Renal cortex interstitium (tissue), 11 donors: Measurements from ENCODE around the gene AP5Z1. TPM values are rescaled to one million over a fixed set of nuclear protein-coding genes. Genes with fewer than 3 reads are reported as not detected.

Source experiments
- DNase-seq, 11 donors: peaks; one replicate each; pipeline ENCODE4 v3.0.0-alpha.2; 2013; ENCODE audit warnings: low read depth in 9 of 11, low spot score in 4 of 11; ENCODE audit errors: extremely low read depth in 1 of 11
- polyA plus RNA-seq, 3 donors: library from polyadenylated mRNA; unstranded; fragments of 120-200 nt; gene quantifications; one replicate each; pipeline ENCODE4 v1.2.1, GENCODE V29; 2013; ENCODE audit not compliant: insufficient read length in 3 of 3

AP5Z1 gene
- polyA plus RNA-seq, 3 donors: 14.9 to 31.4 (median 26.5) TPM

- no peak for DNase-seq
Measured at GRCh38 chr7:4809091-4809591, 33.7 kb downstream of the AP5Z1 start.

- DNase-seq: no peak
Measured at GRCh38 chr7:4809666-4810065, 34.2 kb downstream of the AP5Z1 start.

DNA sequence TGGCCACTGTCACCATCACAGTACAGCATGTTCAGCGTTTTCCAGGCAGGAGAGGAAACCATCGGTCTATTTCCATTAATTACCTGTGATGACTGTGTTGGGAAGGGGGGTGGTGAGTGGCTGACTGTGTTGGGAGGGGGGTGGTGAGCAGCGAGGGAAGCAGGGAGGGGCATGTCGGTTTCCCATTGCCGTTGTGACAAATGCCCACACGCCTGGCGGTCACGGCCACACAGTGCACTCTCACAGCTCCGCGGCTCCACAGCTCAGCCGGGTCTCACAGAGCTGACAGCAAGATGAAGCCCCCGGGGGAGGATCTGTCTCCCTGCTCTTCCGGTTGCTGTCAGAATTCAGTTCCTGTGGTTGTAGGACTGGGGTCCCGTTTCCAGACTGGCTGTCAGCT, 39.0 kb downstream of the AP5Z1 start:
- no peak for DNase-seq

- no peak for DNase-seq
Measured at GRCh38 chr7:4815121-4815520, 39.7 kb downstream of the AP5Z1 start.

GRCh38 chr7:4815609-4816418, 40.4 kb downstream of the AP5Z1 start:
- DNase-seq: no peak

GRCh38 chr7:4816419-4817080, 41.1 kb downstream of the AP5Z1 start:
- DNase-seq: no peak

- no peak for DNase-seq
Measured at GRCh38 chr7:4817178-4817901, 41.9 kb downstream of the AP5Z1 start.

DNA sequence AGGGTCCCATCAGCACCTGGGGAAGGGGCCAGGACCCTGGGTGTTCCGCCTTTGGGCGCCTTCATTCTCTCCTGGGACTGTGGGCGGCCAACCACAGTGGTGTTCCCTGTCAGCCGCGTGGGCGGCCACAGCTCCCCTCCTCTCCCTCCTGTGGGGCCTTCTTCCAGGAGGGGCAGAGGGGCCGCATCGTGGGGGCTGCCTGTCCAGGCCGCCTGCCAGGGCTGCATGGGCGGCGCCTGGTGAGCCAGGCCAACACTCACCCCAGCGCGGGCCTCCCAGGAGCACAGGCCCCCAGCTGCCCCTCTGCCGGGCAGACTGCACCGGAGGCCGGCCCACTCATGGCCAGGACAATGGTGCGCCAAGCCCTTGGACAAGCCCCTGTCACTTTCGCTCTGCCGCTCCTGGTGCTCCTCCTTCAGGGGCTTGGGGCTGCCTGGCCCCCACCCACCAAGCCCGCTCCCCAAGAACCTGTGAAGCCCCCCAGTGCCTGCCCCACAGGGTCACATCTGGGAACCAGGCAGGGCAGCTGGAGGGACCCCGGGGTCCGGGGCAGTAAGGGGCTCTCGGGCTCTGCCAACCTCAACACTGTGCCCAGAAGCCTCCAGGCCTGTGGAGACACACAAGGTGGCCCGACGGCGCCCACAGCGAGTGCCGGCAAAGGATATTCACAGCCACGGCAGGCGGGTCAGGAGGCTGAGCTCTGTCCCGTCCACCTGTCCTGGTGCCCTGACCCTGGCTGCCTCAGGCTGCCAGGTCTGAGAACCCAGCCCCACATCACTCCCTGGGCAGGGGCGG, 42.8 kb downstream of the AP5Z1 start:
- DNase-seq: no peak

DNA sequence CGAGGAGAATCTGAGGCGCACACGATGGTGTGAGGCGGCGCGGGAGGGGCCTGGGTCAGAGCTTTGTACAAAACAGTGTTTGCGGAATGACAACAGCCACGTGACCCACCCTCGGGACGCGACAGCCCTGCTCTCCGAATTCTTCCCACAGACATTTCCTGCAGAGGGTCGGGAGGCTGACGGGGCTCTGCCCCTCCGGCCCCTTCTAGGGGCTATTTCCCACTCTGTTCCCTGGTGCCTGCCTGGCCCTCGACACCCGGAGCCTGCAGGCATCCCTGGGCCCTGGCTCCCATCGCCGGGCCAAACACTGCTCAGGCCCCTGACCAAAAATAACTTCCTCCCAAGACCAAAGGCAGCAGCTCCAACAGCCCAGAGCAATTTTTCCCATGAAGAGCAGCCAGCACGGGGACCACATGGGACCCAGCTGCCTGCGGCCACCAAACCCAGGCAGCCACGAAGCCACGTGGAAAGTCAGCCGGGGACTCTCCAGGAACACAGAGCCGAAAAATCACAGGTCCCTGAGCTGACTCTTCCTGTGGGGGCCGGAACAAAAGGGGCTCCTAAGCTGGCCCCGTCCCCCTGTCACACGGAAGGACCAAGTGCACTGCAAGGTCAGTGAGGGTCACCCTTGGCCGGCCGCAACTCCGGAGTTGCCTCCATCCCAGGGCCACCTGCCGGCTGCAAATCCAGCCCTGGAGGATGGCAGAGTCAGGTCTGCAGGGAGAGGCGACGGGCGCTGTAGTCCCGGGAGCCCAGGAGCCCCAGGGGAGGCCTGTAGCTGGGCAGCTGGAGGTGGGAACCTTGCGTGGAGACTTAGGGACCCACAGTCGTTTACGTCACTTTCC, 44.4 kb downstream of the AP5Z1 start:
- DNase-seq: no peak

DNA sequence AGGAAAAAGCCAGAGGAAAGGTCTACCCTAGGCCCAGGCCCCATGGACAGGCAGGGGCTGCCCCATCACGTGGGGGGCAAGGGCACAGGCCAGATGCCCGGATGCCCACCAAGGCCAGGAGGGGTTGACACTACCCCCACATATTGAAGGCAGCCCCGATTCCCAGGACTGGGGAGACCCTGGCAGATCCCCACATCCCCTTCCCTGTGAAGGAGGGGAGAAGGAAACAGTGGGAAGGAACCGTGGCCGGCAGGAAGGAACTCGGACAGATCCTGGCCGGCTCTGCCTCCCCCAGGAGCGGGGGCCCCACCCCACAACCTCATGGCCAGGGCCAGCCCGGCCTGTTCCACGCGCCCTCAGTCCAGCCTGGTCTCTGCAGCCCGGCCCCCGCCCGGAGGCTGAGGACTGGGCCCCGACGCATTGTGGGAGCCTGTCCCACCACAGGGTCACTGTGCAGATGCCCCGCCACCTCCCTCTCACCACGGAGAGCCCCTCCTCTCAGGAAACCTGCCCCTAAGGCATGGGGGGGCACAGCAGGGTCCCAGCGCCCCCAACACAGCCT, 45.1 kb downstream of the AP5Z1 start:
- no peak for DNase-seq

DNA sequence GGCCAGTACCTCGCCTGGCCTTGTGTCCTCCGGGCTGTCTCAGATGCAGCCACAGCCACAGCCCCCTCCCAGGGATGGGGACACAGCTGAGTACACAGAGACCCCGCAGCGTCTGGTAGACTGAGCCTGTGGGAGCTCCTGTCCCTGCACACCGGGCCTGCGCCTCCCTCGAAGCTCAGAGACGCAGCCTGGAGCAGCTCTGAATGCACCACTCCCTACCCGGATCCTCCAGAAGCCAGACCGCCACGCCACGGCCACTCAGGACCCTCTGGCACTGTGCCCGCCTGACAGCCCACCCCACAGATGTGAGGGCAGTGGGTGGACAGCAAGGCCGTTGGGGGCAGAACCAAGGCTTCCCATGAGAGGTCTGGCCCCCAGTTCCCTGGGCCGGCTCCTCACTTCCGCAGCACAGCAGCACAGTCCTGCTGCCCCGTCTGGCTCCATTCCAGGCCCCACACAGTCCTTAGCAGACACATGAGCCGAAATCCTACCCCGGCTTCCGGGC, 45.6 kb downstream of the AP5Z1 start:
- DNase-seq: no peak

DNA sequence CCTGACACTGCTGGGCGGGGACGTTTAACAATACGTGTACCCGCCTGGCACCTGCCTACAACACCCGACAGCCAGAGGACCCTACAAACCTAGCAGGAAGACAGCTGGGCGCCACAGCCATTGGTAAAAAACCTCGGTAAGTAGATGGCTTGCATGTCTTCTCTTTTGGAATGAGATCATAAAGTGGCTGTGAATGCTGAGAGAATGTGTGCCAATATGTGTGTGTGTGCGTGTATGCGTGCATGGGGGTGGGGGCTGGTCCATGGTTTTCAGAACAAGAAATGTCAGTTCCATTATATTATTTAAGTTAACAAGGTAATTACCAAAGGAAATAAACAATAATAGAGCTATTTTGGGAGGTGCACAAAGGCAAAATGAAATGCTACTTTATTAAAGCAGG, 47.3 kb downstream of the AP5Z1 start:
- no peak for DNase-seq

GRCh38 chr7:4823441-4824119, 48.2 kb downstream of the AP5Z1 start:
- no peak for DNase-seq

GRCh38 chr7:4824120-4824775, 48.8 kb downstream of the AP5Z1 start:
- no peak for DNase-seq

- DNase-seq: no peak
Measured at GRCh38 chr7:4825081-4825480, 49.7 kb downstream of the AP5Z1 start.

DNA sequence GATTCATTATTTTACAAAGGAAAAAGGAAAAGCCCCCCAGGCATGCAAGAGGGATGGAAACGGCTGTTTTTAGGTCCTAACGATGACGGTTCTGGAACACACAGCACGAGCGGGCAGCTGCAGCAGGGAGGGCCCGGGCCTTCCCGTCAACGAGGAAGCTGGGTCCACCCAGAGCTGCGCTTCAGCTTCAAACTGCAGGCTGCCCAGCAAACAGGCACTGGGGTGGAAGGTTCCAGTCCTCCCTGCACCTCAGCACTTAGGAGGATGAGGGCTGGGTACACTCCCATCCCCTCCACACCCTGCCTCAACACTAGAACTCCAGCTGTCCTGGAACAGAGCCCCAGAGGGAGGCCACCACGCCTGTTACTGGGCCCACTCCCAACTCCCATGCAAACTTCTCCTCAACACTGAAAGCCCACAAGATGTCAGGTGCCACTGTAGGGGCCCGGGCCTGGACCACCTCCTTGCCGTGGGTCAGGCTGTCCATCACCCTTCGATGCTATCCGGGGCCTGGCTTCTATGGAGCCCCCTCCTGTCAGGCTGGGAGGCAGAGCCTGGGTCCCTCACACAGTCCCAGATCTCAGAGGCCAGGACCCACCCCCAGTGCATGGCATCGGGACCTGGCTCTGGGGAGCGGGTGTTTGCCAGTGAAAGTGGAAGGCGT, 53.4 kb downstream of the AP5Z1 start:
- DNase-seq: no peak
